OCI-LY7 (cell line): ENCODE measurements around the gene IGF1. TPM values are rescaled to one million over a fixed set of nuclear protein-coding genes. Genes with fewer than 3 reads are reported as not detected.

ENCODE experiments used
- BruUV-seq: library from RNA; stranded (reverse); fragments of 400-500 nt; replicated peaks from 2 replicates; lab custom pipeline; 2021; lab: Mats Ljungman, UMichigan
- CTCF ChIA-PET: fragments of 300-600 bp; sonication (Branson Sonifier 250); formaldehyde crosslinking; loops from one replicate; lab custom pipeline; 2022; ENCODE audit warnings: antibody characterized with exemption; ENCODE audit not compliant: unreplicated experiment; lab: Charles Lee
- POLR2A ChIA-PET: fragments of 300-600 bp; sonication (Branson Sonifier 250); formaldehyde crosslinking; loops from one replicate; lab custom pipeline; 2022; ENCODE audit warnings: antibody characterized with exemption; lab: Charles Lee
- DNase-seq: peaks from one replicate; pipeline ENCODE4 v3.0.0-alpha.2; 2015; ENCODE audit warnings: low spot score
- H2AFZ ChIP-seq: fragments of 200-600 bp; sonication (generic), shearing (Covaris generic); 2 replicates; pipeline ENCODE4 v1.6.1; 2014; ENCODE audit warnings: mild to moderate bottlenecking, antibody characterized with exemption, low read length, moderate library complexity
- H3K27ac ChIP-seq: fragments of 200-600 bp; sonication (generic); 2 replicates; pipeline ENCODE4 v1.5.1; 2014; ENCODE audit warnings: mixed run types, low read depth, mild to moderate bottlenecking, moderate library complexity, low read length, inconsistent platforms; ENCODE audit not compliant: poor library complexity, severe bottlenecking
- H3K36me3 ChIP-seq: fragments of 200-600 bp; sonication (generic); 2 replicates; pipeline ENCODE4 v1.6.1; 2014; ENCODE audit warnings: mild to moderate bottlenecking, antibody characterized with exemption, low read length, moderate library complexity, mixed read lengths; ENCODE audit not compliant: insufficient read depth
- H3K4me1 ChIP-seq: fragments of 200-600 bp; sonication (generic); 2 replicates; pipeline ENCODE4 v1.5.1; 2014; ENCODE audit warnings: mild to moderate bottlenecking, low read length; ENCODE audit not compliant: insufficient read depth, poor library complexity, severe bottlenecking
- H3K4me2 ChIP-seq: fragments of 200-600 bp; sonication (generic); 2 replicates; pipeline ENCODE4 v1.6.1; 2014; ENCODE audit warnings: mild to moderate bottlenecking, low read length
- H3K4me3 ChIP-seq: fragments of 200-600 bp; sonication (generic); 2 replicates; pipeline ENCODE4 v1.5.1; 2014; ENCODE audit warnings: mild to moderate bottlenecking, low read depth, low read length; ENCODE audit not compliant: poor library complexity, severe bottlenecking
- H3K79me2 ChIP-seq: fragments of 200-600 bp; sonication (generic); 2 replicates; pipeline ENCODE4 v1.6.1; 2016; ENCODE audit warnings: low read depth, mild to moderate bottlenecking, low read length, moderate library complexity, mixed read lengths; ENCODE audit not compliant: insufficient read depth
- H3K9me2 ChIP-seq: fragments of 200-600 bp; sonication (generic); 2 replicates; pipeline ENCODE4 v1.6.1; 2016; ENCODE audit warnings: mild to moderate bottlenecking, low read length, mixed read lengths; ENCODE audit not compliant: insufficient read depth
- H3K9me3 ChIP-seq: fragments of 200-600 bp; sonication (generic); 2 replicates; pipeline ENCODE4 v1.6.1; 2014; ENCODE audit warnings: mild to moderate bottlenecking, mixed run types, low read length, mixed read lengths
- H4K20me1 ChIP-seq: fragments of 200-600 bp; sonication (generic); 2 replicates; pipeline ENCODE4 v1.6.1; 2014; ENCODE audit warnings: mild to moderate bottlenecking, antibody characterized with exemption, low read length, moderate library complexity, mixed read lengths; ENCODE audit not compliant: insufficient read depth
- CTCF ChIP-seq: fragments of 200-600 bp; sonication (generic); conservative IDR thresholded peaks from 2 replicates; pipeline ENCODE4 v1.5.1; 2014; ENCODE audit warnings: mild to moderate bottlenecking, antibody characterized with exemption, low read length, moderate library complexity, mixed read lengths
- EZH2phosphoT487 ChIP-seq: fragments of 200-600 bp; sonication (generic); IDR thresholded peaks from 2 replicates; pipeline ENCODE4 v1.6.1; 2018; ENCODE audit warnings: low read depth, borderline replicate concordance, mild to moderate bottlenecking, mixed run types, antibody characterized with exemption, low read length, moderate library complexity, mixed read lengths
- intact Hi-C: fragments of 100-400 bp; cut with micrococcal nuclease; formaldehyde crosslinking; loops from one replicate; pipeline ENCODE4 v1.10.0; 2022; ENCODE audit not compliant: unreplicated experiment
- total RNA-seq, 2 experiments: library from RNA; depleted of rRNA in 1 of 2; stranded (reverse); fragments of >200 nt in 1 of 2; shearing (Covaris generic) in 1 of 2; gene quantifications; 2 replicates each; pipeline ENCODE4 v1.2.3, GENCODE V29; 2014 to 2022

The IGF1 gene
- total RNA-seq, 2 experiments from 2014 or later, result not detected

DNA sequence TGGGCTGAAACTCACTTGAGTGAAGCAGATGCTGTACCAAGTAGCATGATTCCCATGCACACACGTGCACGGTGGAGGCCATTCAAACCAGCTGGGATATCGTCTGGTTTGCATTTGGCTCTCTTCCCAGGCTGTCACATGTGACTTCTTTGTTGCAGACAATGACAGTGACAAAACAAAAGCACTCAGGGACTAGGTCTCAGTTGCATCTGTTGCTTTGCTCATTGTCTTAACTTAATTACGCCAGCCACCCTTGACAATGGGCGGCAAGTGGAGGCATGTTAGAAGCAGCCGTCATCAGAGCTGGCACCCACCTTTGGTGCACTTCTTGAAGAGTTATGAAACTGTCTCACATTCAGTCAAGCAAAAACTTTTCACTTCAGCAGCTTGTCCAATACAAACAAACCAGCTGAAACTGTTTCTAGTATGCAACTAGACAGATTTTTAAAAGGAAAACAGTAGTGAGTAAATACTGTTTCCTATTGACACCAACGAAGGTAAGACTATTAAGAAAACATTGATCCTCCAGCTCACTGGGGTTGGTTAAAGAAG, 74.3 kb downstream of the IGF1 start:
- Histone ChIP-seq H4K20me1 (no peaks in the 10 kb centered on the region), H3K36me3 (no peaks in the 10 kb centered on the region), H3K4me2 (no peak overlapping the region), H3K9me2 (no peaks in the 10 kb centered on the region), H3K27ac (no peak overlapping the region), H3K79me2 (no peaks in the 10 kb centered on the region), H2AFZ (no peak overlapping the region), H3K4me1 (no peaks in the 10 kb centered on the region), H3K9me3 (no peaks in the 10 kb centered on the region), H3K4me3 (no peak overlapping the region)
- intact Hi-C loops, result no loop called here
- no peak for DNase-seq
- ChIA-PET CTCF (no interaction called here), POLR2A (no interaction called here)
- BruUV-seq, result no TSS peak
- TF ChIP-seq CTCF (no peak), EZH2phosphoT487 (no peak)

GRCh38 chr12:102401087-102401486, 79.3 kb downstream of the IGF1 start:
- Histone ChIP-seq H2AFZ (no peak overlapping the region), H3K4me2 (no peak overlapping the region), H3K4me3 (no peak overlapping the region), H3K36me3 (no peaks in the 10 kb centered on the region), H3K9me2 (no peaks in the 10 kb centered on the region), H3K79me2 (no peaks in the 10 kb centered on the region), H3K27ac (no peak overlapping the region), H4K20me1 (no peaks in the 10 kb centered on the region), H3K9me3 (no peaks in the 10 kb centered on the region), H3K4me1 (no peaks in the 10 kb centered on the region)
- CTCF ChIA-PET, result no interaction called here
- no peak for DNase-seq
- no TSS peak for BruUV-seq
- POLR2A ChIA-PET, result no interaction called here
- intact Hi-C loops, result no loop called here
- TF ChIP-seq CTCF (no peak), EZH2phosphoT487 (no peak)

- no TSS peak for BruUV-seq
- DNase-seq, result no peak
- Histone ChIP-seq H3K27ac (no peak overlapping the region), H3K4me2 (no peak overlapping the region), H3K9me2 (no peaks in the 10 kb centered on the region), H3K4me1 (no peaks in the 10 kb centered on the region), H2AFZ (no peak overlapping the region), H4K20me1 (no peaks in the 10 kb centered on the region), H3K9me3 (no peaks in the 10 kb centered on the region), H3K4me3 (no peak overlapping the region), H3K36me3 (no peaks in the 10 kb centered on the region), H3K79me2 (no peaks in the 10 kb centered on the region)
- TF ChIP-seq EZH2phosphoT487, result no peak
- no peak for TF ChIP-seq CTCF
- ChIA-PET POLR2A (no interaction called here), CTCF (no interaction called here)
- intact Hi-C loops, result no loop called here
Observed at GRCh38 chr12:102399653-102400052, 80.7 kb downstream of the IGF1 start.
